Esophagus squamous epithelium (tissue), 5 donors: ENCODE data around the gene FBXL5. TPM values are rescaled to one million over a fixed set of nuclear protein-coding genes. Genes with fewer than 3 reads are reported as not detected.

Experiments
- DNase-seq: peaks from one replicate; lab custom pipeline; 2025; lab: John Stamatoyannopoulos, UW
- H3K27ac ChIP-seq, 4 donors: fragments of 200-600 bp; sonication (generic); one replicate each; pipeline ENCODE4 v1.5.1; 2016 to 2019; ENCODE audit warnings: mild to moderate bottlenecking in 1 of 4
- H3K27me3 ChIP-seq, 4 donors: fragments of 200-600 bp; sonication (generic); 1 replicate in 3 of 4; 2 replicates in 1 of 4; pipeline versions ENCODE4 v1.5.1 to v1.6.0; 2017 to 2021; ENCODE audit warnings: antibody characterized with exemption in 1 of 4
- H3K36me3 ChIP-seq, 3 donors: fragments of 200-600 bp; sonication (generic); one replicate each; pipeline ENCODE4 v1.5.1; 2016 to 2019
- H3K4me1 ChIP-seq, 3 donors: fragments of 200-600 bp; sonication (generic); one replicate each; pipeline ENCODE4 v1.5.1; 2017 to 2019
- H3K4me3 ChIP-seq, 4 donors: fragments of 200-600 bp; sonication (generic); 1 replicate in 3 of 4; 2 replicates in 1 of 4; pipeline ENCODE4 v1.5.1; 2016 to 2019; ENCODE audit warnings: mild to moderate bottlenecking in 2 of 4, moderate library complexity in 1 of 4
- H3K9me3 ChIP-seq, 3 donors: fragments of 200-600 bp; sonication (generic); one replicate each; pipeline ENCODE4 v1.5.1; 2016 to 2019
- CTCF ChIP-seq, 6 experiments: fragments of 450-650 bp in 4 of 6; fragments of 200-600 bp in 2 of 6; sonication (generic) in 2 of 6; IDR thresholded peaks; one replicate each; pipeline ENCODE4 v1.5.1; 2016 to 2019; ENCODE audit warnings: antibody characterized with exemption in 6 of 6, mild to moderate bottlenecking in 4 of 6, moderate library complexity in 4 of 6
- POLR2A ChIP-seq, 4 donors: fragments of 450-650 bp; IDR thresholded peaks; one replicate each; pipeline ENCODE4 v1.6.1; 2017; ENCODE audit warnings: antibody characterized with exemption in 4 of 4, mild to moderate bottlenecking in 4 of 4, moderate library complexity in 3 of 4
- WGBS, 2 donors: methylation state at CpG; one replicate each; pipeline ENCODE4 v1.1.5; 2018; 5-methylcytosine and 5-hydroxymethylcytosine counted together
- intact Hi-C: fragments of 100-400 bp; cut with DNase I; formaldehyde crosslinking; loops from one replicate; pipeline ENCODE4 v1.15.0; 2022
- total RNA-seq, 4 donors: library from RNA; depleted of rRNA; stranded (reverse); fragments of >200 nt; gene quantifications; one replicate each; pipeline ENCODE4 v1.1.0, GENCODE V29; 2016
- donor health status: DM: yes; HTN: yes; CAD: no.

The FBXL5 gene
- total RNA-seq, 4 donors from 2014 or later = 39.2 to 119 (median 72.3) TPM

GRCh38 chr4:15691346-15692135 lies 36.4 kb upstream of the FBXL5 start:
- Histone ChIP-seq H3K27me3 (no peaks in the 10 kb centered on the region), H3K27ac (peak overlapping the region in 2 of 4 donors; percentile 14 to 39), H3K9me3 (no peaks in the 10 kb centered on the region), H3K36me3 (peaks cover 0 to 22% (median 9%) of the 10 kb centered on the region in 3 donors), H3K4me1 (peaks cover 5 to 50% (median 18%) of the 10 kb centered on the region in 3 donors), H3K4me3 (no peak overlapping the region)
- 44 to 76% methylated on average over 2 to 3 of the region's 3 CpGs for WGBS, 2 donors
- intact Hi-C loops = no loop called here
- TF ChIP-seq POLR2A (IDR thresholded peaks at IDR 0.05) (no peak), CTCF (IDR thresholded peaks at IDR 0.05) (no peak)
- DNase-seq = no peak

GRCh38 chr4:15690020-15690809 lies 35.1 kb upstream of the FBXL5 start:
- intact Hi-C loops = no loop called here
- WGBS, 2 donors = 38 to 48% methylated on average over 6 to 7 of the region's 7 CpGs
- TF ChIP-seq CTCF (IDR thresholded peaks at IDR 0.05) (no peak), POLR2A (IDR thresholded peaks at IDR 0.05) (no peak)
- Histone ChIP-seq H3K27me3 (no peaks in the 10 kb centered on the region), H3K4me1 (peaks cover 0 to 50% (median 18%) of the 10 kb centered on the region in 3 donors), H3K4me3 (no peak overlapping the region), H3K9me3 (no peaks in the 10 kb centered on the region), H3K27ac (peak overlapping the region in 2 of 4 donors; percentile 10 to 39), H3K36me3 (peaks cover 0 to 27% (median 9%) of the 10 kb centered on the region in 3 donors)
- no peak for DNase-seq

GRCh38 chr4:15689540-15689939 lies 34.4 kb upstream of the FBXL5 start:
- TF ChIP-seq POLR2A (IDR thresholded peaks at IDR 0.05) = no peak
- no peak for TF ChIP-seq CTCF (IDR thresholded peaks at IDR 0.05)
- intact Hi-C loops = no loop called here
- WGBS, 2 donors = 82 to 87% methylated on average over 2 of the region's 2 CpGs
- Histone ChIP-seq H3K4me1 (peaks cover 0 to 50% (median 15%) of the 10 kb centered on the region in 3 donors), H3K4me3 (no peak overlapping the region), H3K9me3 (no peaks in the 10 kb centered on the region), H3K27ac (no peak overlapping the region), H3K27me3 (no peaks in the 10 kb centered on the region), H3K36me3 (peaks cover 0 to 27% (median 9%) of the 10 kb centered on the region in 3 donors)
- DNase-seq = no peak

- Histone ChIP-seq H3K27ac (no peak overlapping the region), H3K27me3 (no peaks in the 10 kb centered on the region), H3K36me3 (peaks cover 0 to 27% (median 9%) of the 10 kb centered on the region in 3 donors), H3K9me3 (no peaks in the 10 kb centered on the region), H3K4me1 (peaks cover 0 to 56% (median 18%) of the 10 kb centered on the region in 3 donors), H3K4me3 (no peak overlapping the region)
- intact Hi-C loops = no loop called here
- WGBS, 2 donors = 60 to 70% methylated on average over 5 of the region's 5 CpGs
- no peak for DNase-seq
- no peak for TF ChIP-seq POLR2A (IDR thresholded peaks at IDR 0.05)
- no peak for TF ChIP-seq CTCF (IDR thresholded peaks at IDR 0.05)
Measured at GRCh38 chr4:15688051-15688450, 32.9 kb upstream of the FBXL5 start.
